GM21381 (cell line): ENCODE data around the gene OR51G2.

Source experiments
- ATAC-seq: cut with Tn5 transposase; IDR thresholded peaks from one replicate; pipeline ENCODE4 v1.9.1; 2021; ENCODE audit warnings: mild to moderate bottlenecking, moderate library complexity; ENCODE audit not compliant: unreplicated experiment

OR51G2 gene

GRCh38 chr11:4865855-4866254 lies 53.3 kb downstream of the OR51G2 start:
- ATAC-seq = no peak

DNA sequence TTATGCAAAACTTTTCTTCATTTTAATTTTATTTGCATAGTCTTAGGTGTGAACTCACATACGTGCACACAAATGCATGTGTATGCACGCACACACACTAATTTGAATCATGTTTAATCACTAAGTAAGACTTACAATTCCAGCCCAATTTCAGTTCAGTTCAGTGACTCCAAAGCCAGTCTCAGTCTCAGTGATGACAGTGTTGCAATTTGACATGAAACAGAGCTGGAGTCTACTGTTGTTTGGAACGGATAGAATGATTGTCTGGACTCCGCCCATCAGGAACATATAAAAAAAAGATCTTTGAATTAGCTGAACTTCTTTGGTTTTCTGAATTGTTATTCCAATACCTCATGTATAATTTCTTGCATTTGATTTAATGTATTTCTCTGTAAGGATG lies 55.3 kb downstream of the OR51G2 start:
- ATAC-seq = no peak
